WTC11 (cell line): ENCODE data around the gene DNA2.

Experiments
- CTCF ChIP-seq: fragments of 200-600 bp; IDR thresholded peaks from 2 replicates; pipeline ENCODE4 v1.8.0; 2022; ENCODE audit warnings: antibody characterized with exemption
- TF ChIP-seq, protein P1 (sequence below): sonication (generic); formaldehyde crosslinking; IDR thresholded peaks from 2 replicates; pipeline ENCODE4 v1.8.0; 2022; ENCODE audit warnings: mild to moderate bottlenecking, missing genetic modification reagents

DNA sequence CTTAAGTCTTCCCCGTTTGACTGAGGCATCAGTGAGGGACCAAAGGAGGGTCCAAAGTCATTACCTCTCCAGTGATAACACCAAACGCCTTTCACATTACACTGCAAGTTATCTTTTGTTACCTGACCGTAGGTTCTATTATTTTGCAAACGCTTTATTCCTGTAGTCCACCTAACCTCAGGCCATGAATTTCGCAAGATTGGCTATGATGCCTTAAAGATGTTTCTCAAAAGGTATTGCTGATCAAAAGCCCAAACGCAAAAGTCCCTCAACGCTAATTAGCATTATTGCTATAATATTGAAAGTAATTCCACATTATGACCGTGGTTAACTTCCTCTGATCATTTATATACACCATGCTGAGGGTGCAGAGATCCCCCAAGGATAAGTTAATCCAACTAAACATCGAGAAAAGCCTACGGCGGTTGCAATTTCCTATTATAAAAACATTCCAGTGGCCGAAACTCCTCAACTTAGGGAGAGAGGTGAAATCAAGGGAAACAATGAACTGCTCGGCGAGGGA lies 649 bp downstream of the DNA2 start:
- TF ChIP-seq CTCF, result no peak
- TF ChIP-seq, protein P1, sequence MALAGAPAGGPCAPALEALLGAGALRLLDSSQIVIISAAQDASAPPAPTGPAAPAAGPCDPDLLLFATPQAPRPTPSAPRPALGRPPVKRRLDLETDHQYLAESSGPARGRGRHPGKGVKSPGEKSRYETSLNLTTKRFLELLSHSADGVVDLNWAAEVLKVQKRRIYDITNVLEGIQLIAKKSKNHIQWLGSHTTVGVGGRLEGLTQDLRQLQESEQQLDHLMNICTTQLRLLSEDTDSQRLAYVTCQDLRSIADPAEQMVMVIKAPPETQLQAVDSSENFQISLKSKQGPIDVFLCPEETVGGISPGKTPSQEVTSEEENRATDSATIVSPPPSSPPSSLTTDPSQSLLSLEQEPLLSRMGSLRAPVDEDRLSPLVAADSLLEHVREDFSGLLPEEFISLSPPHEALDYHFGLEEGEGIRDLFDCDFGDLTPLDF (CRISPR knock-in tag), result no peak
